ENCODE measurements around the gene MCM10.
"Not testable (repeated sequence)": the region's sequence is repeated elsewhere in the genome, so short reads cannot be mapped to it uniquely, and the experiment has no call there.

- TF ChIP-seq POLR2AphosphoS5, CTCF (IDR thresholded peaks at IDR 0.05): not testable (repeated sequence)
Measured at GRCh38 chr10:13155860-13156259, 5.5 kb upstream of the MCM10 start.
